ENCODE measurements around the gene ZNF674. TPM values are rescaled to one million over a fixed set of nuclear protein-coding genes. Genes with fewer than 3 reads are reported as not detected.

The ZNF674 gene
- total and polyA plus RNA-seq, 2 donors (not counting 3 experiments of a cell fraction or from before 2014, with no cell fraction given) = 2.5 to 6.7 TPM

DNA sequence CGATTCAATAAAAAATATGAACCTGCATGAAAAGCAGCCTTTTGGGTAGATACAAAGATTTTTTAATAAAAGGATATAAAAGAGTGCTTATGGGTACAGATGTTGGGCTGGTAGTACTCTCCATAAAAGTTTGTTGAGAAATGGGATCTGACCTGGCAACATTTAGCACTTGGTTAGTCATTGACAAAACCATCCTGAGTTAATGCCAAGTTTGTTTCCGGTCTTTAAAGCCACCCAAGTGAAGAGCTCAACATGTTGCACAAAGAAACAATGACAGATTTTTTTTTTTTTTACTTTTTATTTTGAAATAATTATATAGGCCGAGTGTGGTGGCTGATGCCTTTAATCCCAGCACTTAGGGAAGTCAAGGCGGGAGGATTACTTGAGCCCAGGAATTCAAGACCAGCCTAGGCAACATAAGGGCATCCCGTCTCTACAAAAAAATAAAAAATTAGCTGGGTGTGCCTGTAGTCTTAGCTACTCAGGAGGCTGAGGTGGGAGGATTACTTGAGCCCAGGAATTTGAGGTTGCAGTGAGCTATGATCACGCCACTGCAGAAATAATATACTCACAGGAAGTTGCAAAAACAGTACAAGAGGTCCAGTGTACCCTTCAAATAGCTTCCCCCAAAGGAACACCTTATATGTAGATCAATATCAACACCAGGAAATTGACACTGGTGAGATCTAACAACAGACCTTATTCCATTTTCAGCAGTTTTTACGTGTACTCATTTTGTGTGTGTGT is 44.9 kb upstream of the ZNF674 start:
- Histone ChIP-seq H3K4me1 (ENCODE audit: control insufficient read depth, extremely low read depth, insufficient read depth, low read length) (peaks cover 38% of the 10 kb centered on the region), H3K4me3 (replicated peaks in 1 of 3; ENCODE audit: insufficient read depth in 1 of 3, low read depth in 1 of 3, low read length in 3 of 3) (no peak overlapping the region), H3K27me3 (ENCODE audit: control insufficient read depth in 2 of 2, insufficient read depth in 2 of 2, low read length in 2 of 2) (no peaks in the 10 kb centered on the region), H3K9ac (replicated peaks; ENCODE audit: extremely low read depth, insufficient read depth, low read length) (no peak overlapping the region), H3K79me2 (ENCODE audit: control insufficient read depth, insufficient read depth, low read length) (peaks cover 3% of the 10 kb centered on the region), H3K27ac (ENCODE audit: insufficient read depth, low read depth, low read length) (no peak overlapping the region), H4K20me1 (replicated peaks; ENCODE audit: control insufficient read depth, extremely low read depth, insufficient read depth, low read length) (no peaks in the 10 kb centered on the region), H2AFZ (ENCODE audit: low read depth, low read length) (no peak overlapping the region), H3K9me1 (replicated peaks; ENCODE audit: control insufficient read depth, extremely low read depth, insufficient read depth, low read length) (no peaks in the 10 kb centered on the region), H3K4me2 (ENCODE audit: insufficient read depth, low read length) (no peak overlapping the region), H3K9me3 (replicated peaks; ENCODE audit: control insufficient read depth, insufficient read depth, low read length) (no peaks in the 10 kb centered on the region), H3K36me3 (ENCODE audit: control insufficient read depth in 2 of 2, extremely low read depth in 1 of 2, insufficient read depth in 2 of 2, low read length in 2 of 2) (no peaks in the 10 kb centered on the region)
- ChIA-PET POLR2A (interaction anchor here (0.7 kb wide), 1 partner anchor 23 kb away, joined by 3 read pairs; no protein-coding TSS in a partner anchor), CTCF (no interaction called here)
- FAIRE-seq (peak; percentile 12), DNase-seq (ENCODE audit: low read depth, low spot score) (peak; percentile 24)
- intact Hi-C loops (cut with micrococcal nuclease) (no loop called here), dilution Hi-C loops (cut with MboI; ENCODE audit: extremely low pct_ligation_motif_present, low sequenced_read_pairs) (no loop called here)
- no peak for TF ChIP-seq POLR2AphosphoS5 (IDR thresholded peaks at IDR 0.05; ENCODE audit: insufficient read depth, low read depth, low read length)
- no peak for TF ChIP-seq JUN (IDR thresholded peaks at IDR 0.05; ENCODE audit: borderline replicate concordance, insufficient read depth, insufficient read length, low read depth)
- TF ChIP-seq, protein P1, sequence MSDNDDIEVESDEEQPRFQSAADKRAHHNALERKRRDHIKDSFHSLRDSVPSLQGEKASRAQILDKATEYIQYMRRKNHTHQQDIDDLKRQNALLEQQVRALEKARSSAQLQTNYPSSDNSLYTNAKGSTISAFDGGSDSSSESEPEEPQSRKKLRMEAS (IDR thresholded peaks at IDR 0.05; ENCODE audit: insufficient read depth, insufficient read length) = no peak
- no peak for TF ChIP-seq POLR2A (IDR thresholded peaks at IDR 0.05; ENCODE audit: low read depth, low read length)
- TF ChIP-seq FOS (IDR thresholded peaks at IDR 0.05; ENCODE audit: borderline replicate concordance, insufficient read depth, low read length) = no peak
- TF ChIP-seq GATA2 (IDR thresholded peaks at IDR 0.05; ENCODE audit: insufficient read depth, insufficient read length, low read depth, low read length) = no peak
- no peak for TF ChIP-seq EZH2 (IDR thresholded peaks at IDR 0.05; ENCODE audit: borderline replicate concordance, low read depth, low read length, severe bottlenecking)
- TF ChIP-seq MYC (IDR thresholded peaks at IDR 0.05; ENCODE audit: low read depth, low read length) = no peak
- no peak for TF ChIP-seq CTCF (IDR thresholded peaks at IDR 0.05; ENCODE audit: extremely low read depth in 1 of 2, insufficient read depth in 1 of 2, low read depth in 1 of 2, low read length in 2 of 2)
- BruUV-seq (replicated peaks) = no TSS peak

All from endothelial cell of umbilical vein (primary cell).